Measurements from ENCODE around the gene SMARCD3.
A peak's percentile ranks its signal among the peaks of the same experiment; 100 is the strongest.

SMARCD3 gene

DNA sequence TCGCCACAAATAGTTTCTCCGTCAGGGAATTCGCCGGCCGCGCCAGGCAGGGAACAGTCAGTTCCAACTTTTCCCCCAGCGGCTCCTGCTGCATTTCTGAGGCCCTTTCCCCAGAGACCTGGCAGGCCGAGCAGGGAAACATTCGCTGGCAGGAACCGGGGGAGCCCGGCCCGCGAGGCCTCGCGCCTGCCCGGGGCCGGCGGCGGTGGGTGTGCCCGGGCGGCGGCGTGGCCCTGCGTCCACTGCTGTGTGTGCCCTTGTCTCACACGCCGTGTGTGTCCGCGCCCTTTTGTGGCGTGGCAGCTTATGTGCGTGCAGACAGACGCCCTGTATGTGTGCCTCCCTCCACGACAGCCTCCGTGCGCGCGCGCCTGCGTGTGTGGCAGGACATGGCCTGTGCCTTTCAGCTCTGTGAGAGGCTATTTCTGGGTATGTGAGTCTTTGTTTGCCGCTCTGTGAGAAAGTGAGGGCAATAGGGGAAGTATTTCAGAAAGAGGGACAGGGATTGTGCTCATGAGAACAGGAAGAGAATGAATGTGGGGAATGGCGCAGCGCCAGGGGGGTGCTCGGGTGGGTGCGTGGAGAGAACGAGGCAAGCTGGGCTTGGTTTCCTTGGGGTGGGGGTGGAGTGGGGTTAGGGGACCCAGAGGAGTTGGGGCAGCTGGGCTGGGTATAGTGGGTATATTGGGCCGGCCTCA is 689 bp upstream of the SMARCD3 start:
- DNase-seq (ENCODE audit: low spot score) = peak; percentile 59

DNA sequence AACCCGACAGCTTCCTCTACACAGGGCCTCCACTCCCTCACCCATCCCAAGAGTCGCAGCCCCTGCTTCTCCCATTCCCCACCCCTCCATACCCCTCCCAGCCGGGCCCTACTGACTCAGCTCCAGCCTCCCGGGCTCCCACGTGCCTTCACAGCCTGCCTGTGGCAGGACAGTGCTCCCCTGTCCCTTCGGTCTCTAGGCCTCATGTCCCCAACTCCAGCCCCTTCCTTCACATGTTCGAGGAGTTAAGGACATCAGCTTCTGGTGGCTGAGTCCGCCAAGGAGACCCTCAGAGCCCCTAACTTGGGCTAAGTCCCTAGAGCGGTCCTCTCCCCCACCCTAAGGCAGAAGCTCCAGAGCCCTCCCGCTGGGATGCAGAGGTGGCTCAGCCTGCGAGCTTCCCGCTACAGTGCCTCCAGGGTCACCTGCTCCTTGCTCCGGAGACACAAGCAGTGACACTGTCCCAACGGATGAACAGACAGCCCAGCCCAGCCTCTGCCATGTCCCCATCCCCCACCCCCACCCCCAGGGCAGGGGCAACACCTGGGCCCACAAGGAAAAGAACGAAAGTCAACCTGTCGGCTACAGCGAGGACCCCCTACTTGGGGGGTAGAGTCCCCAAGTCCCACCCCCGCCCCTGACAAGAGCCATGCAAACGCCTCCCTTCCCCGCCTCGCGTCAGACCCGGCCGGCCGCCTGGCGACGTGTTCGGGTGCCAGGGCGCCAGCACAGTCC is 716 bp downstream of the SMARCD3 start:
- DNase-seq (ENCODE audit: low spot score) = peak; percentile 48

DNA sequence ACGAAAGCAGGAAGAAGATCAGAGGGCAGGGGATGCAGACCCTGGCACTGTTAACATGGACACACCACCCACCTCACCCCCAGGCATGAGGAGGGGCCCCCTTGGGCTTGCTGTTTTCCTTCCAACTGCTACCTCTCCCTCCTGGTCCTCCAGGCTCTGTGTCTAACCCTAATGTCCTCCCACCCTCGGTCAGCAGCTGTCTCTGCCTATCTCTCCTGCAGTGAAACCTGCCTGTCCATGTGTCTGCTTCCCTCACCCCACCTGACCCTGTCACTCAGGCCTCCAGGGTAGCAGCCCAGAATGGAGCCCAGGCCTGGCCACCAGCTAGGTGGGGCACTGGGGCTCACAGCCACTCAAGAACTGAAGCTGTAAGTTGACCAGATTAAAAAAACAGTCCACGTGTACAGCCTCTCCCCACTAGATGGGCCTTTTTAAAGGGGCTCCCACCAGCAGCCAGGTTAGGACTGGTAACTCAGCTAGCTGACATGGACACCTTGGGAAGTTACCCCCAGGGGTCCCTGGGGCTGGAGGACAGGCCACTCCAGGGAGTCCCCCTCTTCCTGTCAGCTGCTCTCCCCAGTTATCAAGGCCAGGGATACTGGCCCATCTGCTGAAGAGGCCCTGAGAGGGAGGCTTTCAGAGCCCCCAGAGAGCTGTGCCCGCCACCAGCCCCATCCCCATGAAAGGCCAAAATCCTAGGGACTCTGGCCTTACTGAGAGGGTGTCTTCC is 1.5 kb downstream of the SMARCD3 start:
- peak; percentile 51 for DNase-seq (ENCODE audit: low spot score)

DNA sequence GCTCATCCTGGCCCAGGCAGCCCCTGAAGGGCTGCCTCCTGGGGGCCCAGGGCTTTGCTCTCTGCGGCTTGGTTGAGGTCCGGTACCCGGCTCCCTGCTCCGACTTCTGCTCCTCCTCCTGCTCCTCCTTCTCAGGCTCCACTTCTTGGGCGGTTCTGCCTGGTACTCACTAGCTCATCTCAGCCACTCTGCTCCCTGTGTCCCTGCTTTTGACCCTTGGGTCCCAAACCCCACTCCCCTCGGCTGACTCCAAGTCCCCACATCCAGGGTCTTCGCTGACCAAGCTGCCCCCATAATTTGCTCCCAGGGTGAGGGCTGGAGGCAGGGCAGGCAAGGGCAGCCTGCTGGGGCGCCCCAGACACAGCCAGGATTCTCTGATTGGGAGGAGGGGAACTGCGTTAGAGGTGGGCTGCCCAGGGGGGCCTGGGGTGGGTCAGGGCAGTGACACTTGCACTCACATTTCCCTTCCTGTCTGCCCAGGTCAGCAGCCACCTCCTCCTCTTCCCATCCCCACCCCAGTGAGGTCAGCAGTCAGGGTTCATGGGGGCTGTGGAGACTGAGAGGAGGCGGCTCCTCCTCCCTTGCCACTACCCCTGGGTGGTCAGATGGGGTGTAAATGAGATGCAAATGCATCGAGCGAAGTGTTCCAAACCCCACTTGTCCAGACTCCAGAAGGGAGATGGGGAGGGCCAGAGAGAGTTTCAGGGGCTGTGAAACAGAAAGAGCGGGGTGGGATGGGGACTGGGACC is 2.2 kb downstream of the SMARCD3 start:
- peak; percentile 64 for DNase-seq (ENCODE audit: low spot score)

- peak; percentile 19 for DNase-seq (ENCODE audit: low spot score)
Observed at GRCh38 chr7:151245360-151246101, 3.0 kb downstream of the SMARCD3 start.

GRCh38 chr7:151244841-151245346 is 3.6 kb downstream of the SMARCD3 start:
- DNase-seq (ENCODE audit: low spot score) = peak; percentile 33

DNA sequence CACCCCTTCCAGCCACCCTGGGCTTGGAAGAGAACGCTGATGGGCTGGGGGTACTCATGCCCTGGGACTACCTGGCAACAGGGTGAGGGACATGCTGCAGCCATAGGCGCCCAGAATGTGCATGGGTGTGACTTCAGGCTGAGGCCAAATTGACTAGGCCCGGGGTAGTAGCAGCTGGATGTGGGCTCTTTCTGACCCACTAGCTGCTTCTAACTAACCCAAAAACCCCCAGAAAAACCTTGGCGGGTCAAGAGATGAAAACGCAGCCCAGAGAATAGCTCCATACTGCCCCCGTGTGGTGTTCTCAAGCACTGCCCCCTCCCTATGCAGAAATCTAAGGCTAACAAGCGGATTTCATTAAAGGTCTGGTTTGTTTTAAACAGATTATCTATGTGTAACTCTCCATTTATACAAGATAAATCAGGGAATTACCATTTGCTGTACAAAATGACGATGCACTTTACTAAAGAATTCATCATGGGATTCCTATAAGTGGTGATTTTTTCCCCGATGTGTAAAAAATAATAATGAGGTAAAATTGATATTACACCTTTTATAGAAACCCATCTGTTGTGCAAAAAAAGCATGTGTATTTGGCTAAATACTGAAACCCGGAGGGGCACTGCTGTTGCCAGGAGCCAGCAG is 4.2 kb downstream of the SMARCD3 start:
- DNase-seq (ENCODE audit: low spot score) = peak; percentile 76

GRCh38 chr7:151243408-151244195 is 4.9 kb downstream of the SMARCD3 start:
- DNase-seq (ENCODE audit: low spot score) = no peak

DNA sequence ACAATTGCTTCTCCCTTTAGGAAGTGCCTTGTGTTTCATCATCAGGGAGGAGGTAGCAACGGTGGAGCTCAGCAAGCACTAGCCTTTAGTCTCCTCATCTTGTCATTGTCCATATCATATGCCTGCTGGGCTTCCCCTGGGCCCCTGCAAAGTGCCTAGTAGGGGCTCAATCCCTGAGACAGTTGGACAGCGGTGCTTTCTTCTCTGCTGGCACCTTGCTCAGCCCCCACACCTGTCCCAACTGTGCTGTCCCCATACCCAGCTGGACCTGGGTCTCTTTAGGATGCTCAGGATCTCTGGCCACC is 5.5 kb downstream of the SMARCD3 start:
- DNase-seq (ENCODE audit: low spot score) = no peak

- no peak for DNase-seq (ENCODE audit: low spot score)
Observed at GRCh38 chr7:151242159-151243044, 6.1 kb downstream of the SMARCD3 start.

DNA sequence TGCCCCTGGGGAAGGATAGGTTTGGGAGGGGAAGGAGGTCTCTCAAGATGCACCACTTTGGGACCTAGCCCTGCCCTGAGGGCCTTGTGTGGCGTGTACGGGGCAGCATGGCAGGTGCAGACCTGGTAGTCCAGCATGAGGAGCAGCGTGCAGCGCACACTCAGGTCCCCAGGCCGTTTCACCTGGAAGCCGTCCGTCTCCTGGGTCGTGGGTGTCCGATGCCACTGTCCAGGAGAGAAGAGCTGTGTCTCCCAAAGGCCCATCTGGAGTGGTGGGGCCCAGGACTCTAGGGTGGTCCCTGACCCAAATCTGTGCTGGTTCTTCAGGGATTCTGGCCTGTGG is 6.8 kb downstream of the SMARCD3 start:
- no peak for DNase-seq (ENCODE audit: low spot score)

DNA sequence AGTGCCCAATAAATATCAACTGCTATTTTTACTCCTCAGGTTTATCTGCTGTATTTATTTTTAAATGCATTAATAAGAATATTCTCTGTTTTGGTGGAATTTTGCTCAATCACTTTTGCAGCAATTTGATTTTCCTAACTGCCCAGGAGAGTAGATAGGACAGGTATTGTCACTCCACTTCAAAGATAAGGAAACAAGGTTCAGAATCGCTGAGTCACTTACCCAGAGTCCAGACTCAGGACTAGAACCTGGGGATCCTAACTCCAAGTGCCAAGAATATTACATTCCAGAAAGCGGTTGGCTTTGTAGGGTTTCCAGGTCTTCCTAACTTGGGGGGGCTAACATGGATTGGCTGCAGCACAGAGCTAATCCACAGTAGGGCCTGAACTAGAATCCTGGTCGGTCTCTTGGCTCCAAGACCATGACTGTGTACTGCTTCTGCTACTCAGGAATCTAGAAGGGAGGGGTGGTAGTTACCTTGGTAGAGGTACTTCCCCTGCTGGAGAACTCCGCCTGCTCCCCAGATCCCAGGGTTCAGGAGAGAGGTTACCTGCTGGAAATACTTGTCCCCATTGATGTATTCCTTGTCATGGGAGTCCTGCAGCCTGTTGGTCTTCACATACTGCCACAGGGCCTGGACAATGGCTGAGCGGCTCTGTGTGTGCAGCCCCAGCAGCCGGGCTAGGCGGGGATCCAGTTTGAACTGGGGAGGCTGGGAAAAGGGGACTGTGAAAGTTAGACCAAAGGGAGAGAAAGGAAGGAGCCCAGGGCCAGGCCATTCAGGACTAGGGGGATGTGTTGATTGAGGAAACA is 7.3 kb downstream of the SMARCD3 start:
- DNase-seq (ENCODE audit: low spot score) = no peak

- no peak for DNase-seq (ENCODE audit: low spot score)
Observed at GRCh38 chr7:151240536-151240935, 8.0 kb downstream of the SMARCD3 start.

GRCh38 chr7:151239837-151240459 is 8.5 kb downstream of the SMARCD3 start:
- DNase-seq (ENCODE audit: low spot score) = no peak

GRCh38 chr7:151238924-151239836 is 9.3 kb downstream of the SMARCD3 start:
- no peak for DNase-seq (ENCODE audit: low spot score)

DNA sequence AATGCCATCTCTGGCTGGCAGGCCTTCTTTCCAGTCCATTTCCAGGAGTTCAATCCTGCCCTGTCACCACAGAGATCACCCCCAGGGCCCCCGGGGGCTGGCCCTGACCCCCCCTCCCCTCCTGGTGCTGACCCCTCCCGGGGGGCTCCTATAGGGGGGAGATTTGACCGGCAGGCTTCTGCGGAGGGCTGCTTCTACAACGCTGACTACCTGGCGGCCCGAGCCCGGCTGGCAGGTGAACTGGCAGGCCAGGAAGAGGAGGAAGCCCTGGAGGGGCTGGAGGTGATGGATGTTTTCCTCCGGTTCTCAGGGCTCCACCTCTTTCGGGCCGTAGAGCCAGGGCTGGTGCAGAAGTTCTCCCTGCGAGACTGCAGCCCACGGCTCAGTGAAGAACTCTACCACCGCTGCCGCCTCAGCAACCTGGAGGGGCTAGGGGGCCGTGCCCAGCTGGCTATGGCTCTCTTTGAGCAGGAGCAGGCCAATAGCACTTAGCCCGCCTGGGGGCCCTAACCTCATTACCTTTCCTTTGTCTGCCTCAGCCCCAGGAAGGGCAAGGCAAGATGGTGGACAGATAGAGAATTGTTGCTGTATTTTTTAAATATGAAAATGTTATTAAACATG is 10.2 kb downstream of the SMARCD3 start:
- DNase-seq (ENCODE audit: low spot score) = no peak

Measured in cerebellar cortex (tissue), 1 donor.